Smooth muscle cell (in vitro differentiated cells): ENCODE measurements around the gene ZNF33A. TPM values are rescaled to one million over a fixed set of nuclear protein-coding genes. Genes with fewer than 3 reads are reported as not detected.
"Not testable (repeated sequence)": the region's sequence is repeated elsewhere in the genome, so short reads cannot be mapped to it uniquely, and the experiment has no call there.

Source experiments
- DNase-seq: peaks from one replicate; lab custom pipeline; 2025; ENCODE audit not compliant: unreplicated experiment; lab: John Stamatoyannopoulos, UW
- H2AFZ ChIP-seq: fragments of 200-600 bp; sonication (generic); 2 replicates; pipeline ENCODE4 v1.6.0; 2016; ENCODE audit warnings: antibody characterized with exemption, low read depth, mild to moderate bottlenecking
- H3F3A ChIP-seq: fragments of 200-600 bp; sonication (generic); 2 replicates; pipeline ENCODE4 v1.6.0; 2017; ENCODE audit warnings: antibody characterized with exemption, low read depth
- H3K27ac ChIP-seq: fragments of 200-600 bp; sonication (generic); 2 replicates; pipeline ENCODE4 v1.5.1; 2016; ENCODE audit warnings: low read depth, mild to moderate bottlenecking
- H3K27me3 ChIP-seq: fragments of 200-600 bp; sonication (generic); 2 replicates; pipeline ENCODE4 v1.6.1; 2016; ENCODE audit warnings: low read depth, mild to moderate bottlenecking
- H3K36me3 ChIP-seq: fragments of 200-600 bp; sonication (generic); 2 replicates; pipeline ENCODE4 v1.5.1; 2016; ENCODE audit warnings: low read depth
- H3K4me1 ChIP-seq: fragments of 200-600 bp; sonication (generic); 2 replicates; pipeline ENCODE4 v1.5.1; 2016; ENCODE audit warnings: low read depth
- H3K4me2 ChIP-seq: fragments of 200-600 bp; sonication (generic); 2 replicates; pipeline ENCODE4 v1.6.0; 2016; ENCODE audit warnings: mild to moderate bottlenecking
- H3K4me3 ChIP-seq: fragments of 200-600 bp; sonication (generic); 2 replicates; pipeline ENCODE4 v1.5.1; 2016; ENCODE audit warnings: mild to moderate bottlenecking
- H3K79me2 ChIP-seq: fragments of 200-600 bp; sonication (generic); 2 replicates; pipeline ENCODE4 v1.6.0; 2016; ENCODE audit warnings: low read depth, mild to moderate bottlenecking
- H3K9ac ChIP-seq: fragments of 200-600 bp; sonication (generic); 2 replicates; pipeline ENCODE4 v1.6.0; 2016; ENCODE audit warnings: low read depth
- H3K9me3 ChIP-seq: fragments of 200-600 bp; sonication (generic); replicated peaks from 2 replicates; pipeline ENCODE4 v1.5.1; 2016; ENCODE audit warnings: low read depth
- H4K20me1 ChIP-seq: fragments of 200-600 bp; sonication (generic); 2 replicates; pipeline ENCODE4 v1.6.0; 2016; ENCODE audit warnings: low read depth
- CTCF ChIP-seq: fragments of 200-600 bp; sonication (generic); IDR thresholded peaks from 2 replicates; pipeline ENCODE4 v1.5.1; 2017; ENCODE audit warnings: borderline replicate concordance, mild to moderate bottlenecking, antibody characterized with exemption; ENCODE audit not compliant: insufficient read depth, poor library complexity, severe bottlenecking
- WGBS: methylation state at CpG from one replicate; pipeline ENCODE4 v1.1.7; 2016; ENCODE audit warnings: low lambda C conversion rate; 5-methylcytosine and 5-hydroxymethylcytosine counted together
- polyA plus RNA-seq: library from polyadenylated mRNA; unstranded; fragments of >200 nt; fragmentation: Nextera tagmentation; extraction: Ambion mirVana; gene quantifications from 2 replicates; pipeline ENCODE4 v1.2.1, GENCODE V29; 2016
- total RNA-seq: library from RNA; depleted of rRNA; stranded (reverse); fragments of >200 nt; gene quantifications from 2 replicates; pipeline ENCODE4 v1.2.3, GENCODE V29; 2014

Gene ZNF33A
- total and polyA plus RNA-seq, 2 experiments from 2014 or later: 1.4 to 9.2 TPM

GRCh38 chr10:38076687-38077086 is 66.2 kb downstream of the ZNF33A start:
- no peak overlapping the region for H3K4me3 ChIP-seq
- no peak overlapping the region for H3K27ac ChIP-seq
- no peak overlapping the region for H2AFZ ChIP-seq
- no peaks in the 10 kb centered on the region for H3K27me3 ChIP-seq
- no peaks in the 10 kb centered on the region for H3F3A ChIP-seq
- no peaks in the 10 kb centered on the region for H3K79me2 ChIP-seq
- no peak overlapping the region for H3K4me2 ChIP-seq
- no peaks in the 10 kb centered on the region for H4K20me1 ChIP-seq
- H3K4me1 ChIP-seq: no peaks in the 10 kb centered on the region
- no peak overlapping the region for H3K9ac ChIP-seq
- WGBS: 64% methylated on average over 2 of the region's 2 CpGs
- no peak for DNase-seq
- TF ChIP-seq CTCF: no peak
- peaks cover 12% of the 10 kb centered on the region for H3K9me3 ChIP-seq
- H3K36me3 ChIP-seq: no peaks in the 10 kb centered on the region

DNA sequence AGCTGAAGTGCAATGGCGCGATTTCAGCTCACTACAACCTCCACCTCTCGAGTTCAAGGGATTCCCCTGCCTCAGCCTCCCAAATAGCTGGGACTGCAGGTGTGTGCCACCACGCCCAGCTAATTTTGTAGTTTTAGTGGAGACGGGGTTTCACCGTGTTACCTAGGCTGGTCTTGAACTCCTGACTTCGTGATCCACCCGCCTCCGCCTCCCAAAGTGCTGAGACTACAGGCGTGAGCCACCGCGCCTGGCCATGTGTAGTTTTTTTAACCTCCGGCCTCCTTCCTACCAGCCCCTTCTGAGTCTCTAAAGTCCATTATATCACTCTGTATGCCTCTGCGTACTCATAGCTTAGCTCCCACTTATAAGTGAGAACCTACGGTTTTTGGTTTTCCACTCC is 82.8 kb downstream of the ZNF33A start:
- not testable (repeated sequence) for H3K4me3 ChIP-seq, H3K9ac ChIP-seq, H3K27ac ChIP-seq, H4K20me1 ChIP-seq, H3K9me3 ChIP-seq, H3K36me3 ChIP-seq, DNase-seq, H3K4me1 ChIP-seq, H3K27me3 ChIP-seq, H3K79me2 ChIP-seq, H3K4me2 ChIP-seq, H3F3A ChIP-seq
- H2AFZ ChIP-seq: peak overlapping the region; percentile 89
- WGBS: 93% methylated on average over 15 of the region's 15 CpGs

GRCh38 chr10:38093816-38094157 is 83.3 kb downstream of the ZNF33A start:
- Histone ChIP-seq H3K27me3 (no peaks in the 10 kb centered on the region), H3K4me3 (peak overlapping the region; percentile 63), H3K4me1 (no peaks in the 10 kb centered on the region), H3F3A (no peaks in the 10 kb centered on the region), H3K36me3 (no peaks in the 10 kb centered on the region), H3K9me3 (no peaks in the 10 kb centered on the region), H3K4me2 (peak overlapping the region; percentile 82), H2AFZ (peak overlapping the region; percentile 89), H3K27ac (no peak overlapping the region), H4K20me1 (no peaks in the 10 kb centered on the region), H3K9ac (no peak overlapping the region), H3K79me2 (no peaks in the 10 kb centered on the region)
- WGBS: 70% methylated on average over 16 of the region's 16 CpGs
- no peak for TF ChIP-seq CTCF
- DNase-seq: no peak

DNA sequence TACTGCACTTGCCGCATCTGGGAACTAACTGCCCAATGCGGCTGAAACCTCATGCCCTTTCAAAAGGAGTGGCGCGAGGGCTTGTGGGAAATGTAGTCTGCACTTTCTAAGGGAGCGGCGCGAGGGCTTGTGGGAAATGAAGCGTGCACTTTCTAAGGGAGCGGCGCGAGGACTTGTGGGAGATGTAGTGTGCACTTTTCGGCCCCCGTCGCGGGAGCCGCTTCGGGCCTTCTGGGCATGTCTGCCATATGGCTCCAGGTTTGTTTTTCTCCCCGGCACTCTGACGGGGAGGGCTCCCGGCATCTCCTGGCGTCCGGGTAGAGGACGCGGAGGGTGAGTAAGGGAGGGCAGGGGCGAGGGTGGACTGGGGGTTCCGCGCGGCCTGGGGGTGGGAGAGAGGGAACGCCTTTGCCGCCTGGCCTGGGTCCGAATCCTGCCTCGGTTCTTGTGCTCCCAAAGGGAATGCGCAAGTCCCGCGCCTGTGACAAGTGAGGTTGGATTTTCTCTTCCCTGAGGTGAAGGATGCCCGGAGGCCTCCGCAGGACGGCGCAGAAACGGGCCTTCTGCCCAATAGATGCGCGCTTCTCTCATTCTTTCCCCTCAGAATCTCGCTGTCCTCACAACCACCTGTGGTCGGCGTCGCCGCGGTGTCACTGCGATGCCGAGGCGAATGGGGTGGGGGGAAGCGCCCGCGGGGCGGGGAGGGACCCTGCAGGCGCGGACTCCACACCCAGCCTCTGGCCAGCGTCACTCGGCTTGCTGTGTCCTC is 83.9 kb downstream of the ZNF33A start, which contains the start of gene ZNF37A:
ZNF37A (plus strand) TSS at position 180 of the 769 bp plus-strand sequence. CDS start 2,281 bp downstream, outside the sequence.
- H3K27ac ChIP-seq: peak within 1 kb of the TSS; percentile 47

More for the DNA sequence above, 83.9 kb downstream of the ZNF33A start, which contains the start of gene ZNF37A:
- Histone ChIP-seq H3K4me3 (peak within 1 kb of the TSS; percentile 63), H3K36me3 (no peaks in the 10 kb centered on the region), H3K9ac (peak within 1 kb of the TSS; percentile 53), H3K9me3 (peaks cover 3% of the 10 kb centered on the region), H3K4me1 (no peaks in the 10 kb centered on the region), H3K79me2 (no peaks in the 10 kb centered on the region), H3F3A (no peaks in the 10 kb centered on the region), H2AFZ (peak within 1 kb of the TSS; percentile 89), H3K4me2 (peak within 1 kb of the TSS; percentile 83), H3K27me3 (no peaks in the 10 kb centered on the region), H4K20me1 (no peaks in the 10 kb centered on the region)
- WGBS: 45% methylated on average over 33 of the region's 59 CpGs
- TF ChIP-seq CTCF: no peak
- DNase-seq: peak; percentile 7
